GM21717 (cell line): ENCODE measurements around the gene SQSTM1.
A peak's percentile ranks its signal among the peaks of the same experiment; 100 is the strongest.

ENCODE experiments used
- ATAC-seq: cut with Tn5 transposase; IDR thresholded peaks from one replicate; pipeline ENCODE4 v1.9.1; 2021; ENCODE audit warnings: mild to moderate bottlenecking, moderate library complexity; ENCODE audit not compliant: unreplicated experiment

SQSTM1 gene

DNA sequence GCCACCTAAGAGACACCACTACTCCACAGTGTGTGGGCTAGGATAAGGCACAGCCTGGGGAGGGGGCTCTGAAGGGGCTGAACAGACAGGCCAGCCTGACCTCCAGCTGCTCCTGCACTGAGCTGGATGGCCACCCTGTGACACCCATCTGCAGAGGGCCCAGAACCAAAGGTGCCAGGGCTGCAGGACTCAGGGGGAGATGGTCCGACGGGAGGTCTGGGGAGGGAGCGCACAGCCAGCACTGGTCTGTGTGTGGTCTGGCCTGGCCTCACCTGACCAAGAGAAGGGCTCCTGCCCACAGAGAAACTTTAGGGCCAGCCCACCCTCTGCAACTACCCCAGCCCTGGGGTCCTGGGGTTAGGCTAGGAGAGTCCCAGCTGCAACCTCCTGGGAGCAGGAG, 26.1 kb upstream of the SQSTM1 start:
- no peak for ATAC-seq

DNA sequence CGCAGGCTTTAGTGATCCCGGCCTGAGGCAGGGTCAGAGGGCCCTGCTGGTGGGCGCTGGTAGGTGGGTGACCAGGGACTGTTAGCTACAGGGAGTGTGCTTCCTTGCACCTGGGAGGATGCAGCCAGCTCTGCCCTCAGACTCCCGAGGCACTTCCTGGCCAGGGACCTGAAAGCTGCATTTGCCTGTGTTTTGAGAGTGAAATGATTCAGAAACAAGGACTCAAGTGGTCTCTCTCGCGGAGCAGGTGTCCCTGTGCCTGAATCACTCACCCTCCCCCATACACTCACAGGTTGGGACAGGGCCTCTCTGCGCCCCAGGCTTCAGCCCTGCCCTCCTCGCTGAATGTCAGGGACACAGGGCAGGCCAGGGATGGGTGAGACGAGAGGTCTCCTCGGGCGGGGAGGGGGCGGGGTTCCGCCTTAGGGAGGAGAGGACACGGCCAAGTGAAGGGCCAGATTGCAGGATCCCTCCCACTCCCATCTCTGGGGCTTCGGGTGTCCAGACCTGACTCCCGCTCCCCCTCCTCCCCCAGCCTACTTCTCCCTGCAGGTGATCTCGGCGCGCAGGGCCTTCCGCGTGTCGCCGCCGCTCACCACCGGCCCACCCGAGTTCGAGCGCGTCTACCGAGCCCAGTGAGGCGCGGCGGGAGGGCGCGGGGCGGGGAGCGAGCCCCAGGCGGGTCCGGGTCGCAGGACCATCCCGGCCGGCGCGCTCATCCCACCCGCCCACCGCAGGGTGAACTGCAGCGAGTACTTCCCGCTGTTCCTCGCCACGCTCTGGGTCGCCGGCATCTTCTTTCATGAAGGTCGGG, 25.4 kb upstream of the SQSTM1 start:
- no peak for ATAC-seq

- ATAC-seq = peak; percentile 70
Observed at GRCh38 chr5:179795863-179796833, 24.6 kb upstream of the SQSTM1 start.

DNA sequence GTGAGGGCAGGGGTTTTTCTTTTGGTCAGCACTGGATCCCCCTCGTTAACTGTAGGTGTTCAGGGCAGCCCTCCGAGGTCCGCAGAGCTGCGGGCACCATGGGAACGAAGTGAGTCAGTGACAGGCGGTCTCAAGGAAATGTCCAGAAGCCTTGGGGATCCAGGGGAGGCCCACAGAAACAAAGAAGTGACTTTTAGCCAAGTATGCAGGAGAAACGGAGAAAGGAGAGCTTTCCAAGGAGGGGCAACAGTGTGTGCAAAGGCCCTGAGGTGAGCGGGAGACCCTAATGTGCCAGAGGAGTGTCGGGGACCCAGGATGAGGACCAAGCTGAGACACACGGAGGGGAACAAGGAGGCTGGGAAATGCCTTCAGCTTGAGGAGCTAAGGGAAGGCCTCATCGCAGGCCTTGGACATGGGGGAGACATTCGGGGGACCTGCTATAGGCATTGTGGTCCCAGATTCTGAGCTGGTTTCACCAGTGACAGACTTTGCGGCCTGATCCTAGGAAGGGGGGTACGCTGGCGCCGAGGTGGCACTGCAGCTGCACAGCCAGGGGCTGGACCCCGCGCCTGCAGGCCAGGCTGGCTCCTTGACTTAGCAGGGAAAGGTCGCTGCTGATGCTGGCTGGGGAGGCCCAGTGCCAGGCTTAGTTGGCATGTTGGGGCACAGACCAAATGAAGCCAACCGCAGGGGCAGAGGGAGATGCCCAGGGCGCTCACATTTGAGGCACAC, 23.7 kb upstream of the SQSTM1 start:
- ATAC-seq = no peak

GRCh38 chr5:179797741-179798140, 23.0 kb upstream of the SQSTM1 start:
- ATAC-seq = no peak

- ATAC-seq = no peak
Observed at GRCh38 chr5:179798144-179798770, 22.4 kb upstream of the SQSTM1 start.

- ATAC-seq = no peak
Observed at GRCh38 chr5:179798771-179799643, 21.7 kb upstream of the SQSTM1 start.

GRCh38 chr5:179799644-179799973, 21.1 kb upstream of the SQSTM1 start:
- no peak for ATAC-seq

- no peak for ATAC-seq
Observed at GRCh38 chr5:179800071-179800695, 20.5 kb upstream of the SQSTM1 start.

- ATAC-seq = no peak
Observed at GRCh38 chr5:179800696-179801201, 20.0 kb upstream of the SQSTM1 start.

DNA sequence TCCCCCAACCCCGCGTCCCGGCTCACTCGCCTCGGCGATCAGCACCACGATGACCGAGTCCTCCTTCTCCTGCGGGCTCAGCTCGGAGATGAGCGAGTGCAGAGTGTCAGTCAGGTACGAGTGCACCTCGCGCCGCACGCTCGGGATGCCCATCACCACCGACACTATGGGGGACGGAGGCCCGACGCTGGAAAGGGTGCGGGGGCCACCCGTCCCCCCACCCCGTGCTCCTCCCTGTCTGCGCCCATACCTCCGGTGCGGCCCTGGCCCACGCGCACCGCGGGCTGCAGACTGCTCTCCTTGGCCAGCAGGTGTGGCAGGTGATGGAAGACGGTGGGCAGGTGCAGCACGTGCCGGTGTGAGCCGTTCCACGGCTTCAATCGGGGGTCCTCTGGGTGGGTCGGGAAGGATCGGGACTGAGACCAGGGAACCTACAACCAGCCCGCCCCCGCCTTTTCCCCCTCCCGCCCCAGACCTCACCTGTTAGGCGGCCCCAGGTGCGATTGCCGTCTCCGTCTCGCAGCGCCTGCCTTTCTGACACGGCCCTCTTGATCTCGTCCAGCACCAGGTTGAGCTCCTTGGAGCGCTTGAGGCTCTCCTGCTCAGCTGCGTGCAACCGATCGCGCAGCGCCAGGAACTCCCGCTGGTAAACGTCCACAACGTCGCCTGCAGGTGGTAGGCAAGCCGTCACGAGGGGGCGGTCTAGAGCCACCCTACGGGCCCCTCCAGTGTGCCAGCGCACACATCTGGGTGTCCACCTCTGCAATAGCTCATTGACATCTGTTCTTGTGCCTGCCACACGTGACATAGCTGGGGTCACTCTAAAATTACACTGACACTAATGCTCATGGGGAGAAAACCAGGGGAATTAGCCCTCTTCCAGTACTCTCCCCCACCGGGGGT, 19.1 kb upstream of the SQSTM1 start:
- peak; percentile 30 for ATAC-seq

DNA sequence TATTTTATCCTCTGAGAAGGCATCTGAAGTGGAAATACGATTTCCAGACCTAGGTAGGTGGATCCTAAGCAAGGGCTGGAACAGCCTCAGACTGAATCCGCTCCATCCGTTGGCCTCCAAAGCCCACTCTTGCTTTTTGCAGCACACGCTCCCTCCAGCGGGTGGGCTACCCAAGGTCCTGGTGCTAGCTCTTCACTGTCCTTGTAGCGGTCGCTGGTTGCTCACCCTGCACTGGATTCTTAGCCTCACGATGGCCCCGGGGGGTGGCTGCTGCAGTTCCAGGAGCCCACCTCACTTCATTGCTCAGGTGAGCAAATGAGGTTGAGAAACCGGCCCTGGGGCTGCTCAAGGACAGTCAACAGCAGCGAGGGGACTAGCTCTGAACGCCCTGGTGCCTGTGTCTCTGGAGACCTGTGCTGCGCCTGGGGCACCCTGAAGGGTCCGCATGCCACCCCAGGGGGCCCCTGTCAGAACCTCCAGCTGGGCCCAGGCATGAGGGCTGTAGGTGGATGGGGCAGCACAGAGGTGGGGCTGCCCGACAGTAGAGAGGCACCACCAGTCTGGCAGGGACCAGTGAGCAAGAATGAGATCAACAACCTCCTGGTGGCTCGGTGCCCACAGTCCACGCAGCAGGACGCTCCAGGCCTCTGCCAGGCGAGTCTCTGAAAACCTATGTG, 18.4 kb upstream of the SQSTM1 start:
- ATAC-seq = no peak

GRCh38 chr5:179802950-179803562, 17.6 kb upstream of the SQSTM1 start:
- no peak for ATAC-seq

DNA sequence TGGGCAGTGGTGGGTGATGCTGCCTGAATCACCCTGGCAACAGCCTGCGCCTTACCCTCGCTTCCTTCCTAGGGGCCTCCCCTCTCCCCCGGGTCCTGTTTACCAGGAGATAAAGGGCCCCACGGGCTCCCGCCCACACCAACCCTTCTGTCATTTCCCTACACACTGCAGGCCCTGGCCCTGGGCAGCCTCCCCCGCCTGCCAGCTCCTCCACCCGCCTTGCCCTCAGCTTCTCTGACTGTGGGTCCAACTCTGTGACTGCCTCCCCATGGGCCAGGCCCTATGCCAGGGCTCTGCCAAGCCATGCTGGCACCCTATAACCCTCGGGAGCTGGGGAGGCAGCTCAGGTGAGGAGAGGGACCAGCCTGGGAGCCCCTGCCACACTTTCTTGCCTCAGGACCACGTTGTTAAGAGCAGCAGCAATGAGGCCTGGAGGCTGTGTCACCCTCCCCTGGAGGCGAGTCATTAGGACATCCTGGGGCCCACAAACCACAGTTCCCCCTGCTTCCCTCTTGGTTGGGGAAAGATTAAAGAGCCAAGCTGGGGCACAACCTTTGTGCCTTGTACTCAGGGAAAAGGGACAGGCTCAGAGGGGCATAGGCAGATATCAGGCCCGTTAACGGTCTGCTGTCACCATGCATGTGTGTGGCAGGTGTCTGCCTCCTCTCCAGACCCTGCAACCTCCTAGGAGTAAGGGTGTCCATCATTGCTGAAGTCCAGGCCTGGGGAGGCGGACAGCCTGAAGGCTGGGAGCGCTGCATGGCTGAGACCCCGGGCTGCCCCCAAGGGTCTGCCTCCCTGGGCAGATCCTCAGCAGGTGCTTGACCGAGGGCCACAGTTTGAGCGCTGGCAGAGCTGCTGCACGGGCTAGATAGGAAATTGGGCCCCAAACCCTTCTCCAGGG, 16.8 kb upstream of the SQSTM1 start:
- no peak for ATAC-seq

GRCh38 chr5:179804555-179804947, 16.2 kb upstream of the SQSTM1 start:
- ATAC-seq = no peak

- ATAC-seq = no peak
Observed at GRCh38 chr5:179805070-179805528, 15.6 kb upstream of the SQSTM1 start.
